Measurements from ENCODE around the gene TMEM98. TPM values are rescaled to one million over a fixed set of nuclear protein-coding genes. Genes with fewer than 3 reads are reported as not detected.

Gene TMEM98
- total and polyA plus RNA-seq, 9 of the 15 experiments (the other 6 are each of a cell fraction or from before 2014, with no cell fraction given): 33.5 to 164 (median 84.7) TPM

DNA sequence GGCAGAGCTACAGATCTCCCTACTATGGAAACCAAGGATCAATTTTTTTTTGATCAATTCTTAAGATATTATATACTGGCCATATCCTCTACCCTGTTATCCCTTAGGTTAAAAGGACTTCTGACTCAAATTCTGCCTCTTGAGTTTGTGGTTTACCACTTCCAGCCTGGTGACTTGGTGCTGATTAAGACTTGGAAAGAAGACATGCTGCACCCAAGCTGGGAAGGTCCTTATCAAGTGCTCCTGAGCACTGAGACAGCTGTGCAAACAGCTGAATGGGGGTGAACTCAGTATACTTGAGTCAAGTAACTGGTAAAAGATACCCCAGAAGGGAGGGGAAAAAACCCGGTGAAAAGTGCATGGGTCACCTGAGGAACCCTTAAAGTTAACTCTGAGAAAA lies 43.2 kb downstream of the TMEM98 start (continued):
- TF ChIP-seq HNRNPK (IDR thresholded peaks at IDR 0.05; ENCODE audit: low read depth, low read length, poor library complexity, severe bottlenecking): no peak
- 0 out of 2 replicates have a peak, but pooled peaks have one; percentile 39 for TF ChIP-seq ZNF589 (CRISPR knock-in tag; IDR thresholded peaks at IDR 0.05; ENCODE audit: low read depth)
- TF ChIP-seq ETV5 (CRISPR knock-in tag; IDR thresholded peaks at IDR 0.05; ENCODE audit: low read depth): no peak
- TF ChIP-seq, protein P1, sequence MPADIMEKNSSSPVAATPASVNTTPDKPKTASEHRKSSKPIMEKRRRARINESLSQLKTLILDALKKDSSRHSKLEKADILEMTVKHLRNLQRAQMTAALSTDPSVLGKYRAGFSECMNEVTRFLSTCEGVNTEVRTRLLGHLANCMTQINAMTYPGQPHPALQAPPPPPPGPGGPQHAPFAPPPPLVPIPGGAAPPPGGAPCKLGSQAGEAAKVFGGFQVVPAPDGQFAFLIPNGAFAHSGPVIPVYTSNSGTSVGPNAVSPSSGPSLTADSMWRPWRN (IDR thresholded peaks at IDR 0.05; ENCODE audit: low read depth): peak; percentile 68
- TF ChIP-seq ZNF311 (CRISPR knock-in tag; IDR thresholded peaks at IDR 0.05): peak; percentile 78; the same call in 1 of the 2 replicates
- TF ChIP-seq GATAD2A (IDR thresholded peaks at IDR 0.05): no peak
- TF ChIP-seq FOXJ3 (CRISPR knock-in tag; IDR thresholded peaks at IDR 0.05): no peak
- TF ChIP-seq NFIC (IDR thresholded peaks at IDR 0.05): peak; percentile 85
- TF ChIP-seq ZNF436 (CRISPR knock-in tag; IDR thresholded peaks at IDR 0.05): no peak
- peak; percentile 97 for TF ChIP-seq CBFA2T3 (IDR thresholded peaks at IDR 0.05)
- no peak for TF ChIP-seq MCM2 (IDR thresholded peaks at IDR 0.05; ENCODE audit: low read depth)
- no peak for TF ChIP-seq POLR3A (IDR thresholded peaks at IDR 0.05; ENCODE audit: borderline replicate concordance, extremely low read depth, insufficient read depth, insufficient read length)
- TF ChIP-seq ZBTB8A (IDR thresholded peaks at IDR 0.05; ENCODE audit: partially characterized antibody): no peak
- TF ChIP-seq NEUROD1 (IDR thresholded peaks at IDR 0.05; ENCODE audit: borderline replicate concordance, low read depth, low read length, partially characterized antibody): peak; percentile 69
- no peak for TF ChIP-seq PHF20 (IDR thresholded peaks at IDR 0.05; ENCODE audit: partially characterized antibody)
- TF ChIP-seq SRSF1 (IDR thresholded peaks at IDR 0.05; ENCODE audit: low read depth, low read length): no peak
- TF ChIP-seq ZC3H11A (IDR thresholded peaks at IDR 0.05; ENCODE audit: low read depth, low read length): no peak
- TF ChIP-seq CUX1 (CRISPR knock-in tag; IDR thresholded peaks at IDR 0.05): peak; percentile 67; the same call in 1 of the 2 replicates
- TF ChIP-seq OTX1 (CRISPR knock-in tag; IDR thresholded peaks at IDR 0.05): no peak
- no peak for TF ChIP-seq FOS (IDR thresholded peaks at IDR 0.05; ENCODE audit: extremely low read depth, insufficient read length)
- TF ChIP-seq PPARD (CRISPR knock-in tag; IDR thresholded peaks at IDR 0.05): no peak
- no peak for TF ChIP-seq HNRNPL (IDR thresholded peaks at IDR 0.05; ENCODE audit: low read depth, low read length)
- TF ChIP-seq HMGN3 (IDR thresholded peaks at IDR 0.05; ENCODE audit: borderline replicate concordance, extremely low read depth, insufficient read length, low read depth, low read length): no peak
- no peak for TF ChIP-seq ZNF174 (CRISPR knock-in tag; IDR thresholded peaks at IDR 0.05)
- TF ChIP-seq RBM17 (IDR thresholded peaks at IDR 0.05; ENCODE audit: borderline replicate concordance, low read depth, low read length): no peak
- no peak for TF ChIP-seq JUNB (CRISPR knock-in tag; conservative IDR thresholded peaks at IDR 0.05)
- TF ChIP-seq RBM34 (IDR thresholded peaks at IDR 0.05; ENCODE audit: borderline replicate concordance, insufficient read depth, low read length): no peak

Data from K562 (cell line).